Smooth muscle cell of the brain vasculature (primary cell): ENCODE results near the gene LBHD1.
"Not testable (repeated sequence)": the region's sequence is repeated elsewhere in the genome, so short reads cannot be mapped to it uniquely, and the experiment has no call there.

Experiments
- DNase-seq: peaks from one replicate; pipeline ENCODE4 v3.0.0-alpha.2; 2012; ENCODE audit warnings: low read depth, low spot score

The LBHD1 gene

DNA sequence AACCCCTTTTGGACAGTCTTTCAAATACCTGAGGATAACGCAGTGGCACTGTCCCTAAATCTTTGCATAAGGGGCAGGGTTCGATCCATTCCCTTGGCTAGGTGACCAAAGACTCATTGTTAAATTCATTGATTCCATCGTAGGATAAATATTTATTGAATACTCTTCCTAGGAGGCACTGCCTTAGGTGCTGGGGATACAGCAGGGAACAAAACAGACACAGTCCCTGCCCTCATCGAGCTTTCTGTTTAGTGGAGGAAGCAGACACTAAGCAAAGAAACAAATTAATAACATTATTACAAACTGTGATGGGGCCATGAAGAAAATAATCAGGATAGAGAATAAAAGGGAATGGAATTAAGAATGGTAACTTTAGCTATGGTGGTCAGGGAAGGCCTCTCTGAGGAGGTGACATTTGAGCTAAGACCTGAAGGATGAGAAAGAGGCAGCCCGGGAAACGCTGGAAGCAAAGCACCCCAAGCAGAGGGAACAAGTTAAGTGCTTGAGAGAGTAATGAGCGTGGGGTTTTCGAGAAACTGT, 51.0 kb downstream of the LBHD1 start:
- DNase-seq = no peak

DNA sequence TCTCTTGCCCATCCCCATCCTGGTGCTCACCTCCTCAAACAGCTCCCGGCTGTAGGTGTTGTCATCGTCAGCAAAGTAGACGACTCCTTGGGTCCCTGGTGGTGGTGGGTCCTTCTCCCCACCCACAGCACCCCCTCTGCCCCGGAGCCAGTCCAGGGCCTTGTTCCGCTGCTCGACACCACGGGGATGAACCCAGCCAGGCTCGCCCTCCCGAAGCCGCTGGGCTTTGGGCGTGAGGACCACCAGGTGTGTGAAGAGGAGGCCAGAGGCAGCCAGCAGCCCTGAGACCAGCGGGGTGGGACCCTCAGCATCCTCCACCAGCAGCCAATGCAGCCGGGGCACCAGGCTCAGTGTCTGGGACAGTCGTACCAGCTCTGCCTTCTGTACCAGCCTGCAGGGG, 55.1 kb downstream of the LBHD1 start:
- DNase-seq = not testable (repeated sequence)

DNA sequence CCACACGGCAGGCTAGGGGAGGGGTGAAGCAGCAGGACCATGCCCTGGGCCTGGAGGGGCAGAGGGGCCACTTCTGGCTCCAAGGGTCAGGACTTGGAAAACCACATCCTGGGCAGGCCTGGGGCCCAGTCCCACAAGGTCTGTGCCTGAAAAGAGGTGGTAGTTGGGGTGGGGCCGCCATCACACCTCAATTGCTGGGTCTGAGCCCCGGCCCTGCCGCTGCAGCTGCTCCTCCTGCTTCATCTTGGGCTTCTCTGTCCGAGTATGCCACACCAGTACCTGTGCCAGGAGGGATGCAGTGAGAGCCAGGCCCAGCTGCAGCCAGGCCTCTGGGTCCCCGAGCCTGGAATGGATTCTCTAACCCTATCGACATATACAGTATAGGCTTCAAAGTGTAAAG, 56.5 kb downstream of the LBHD1 start:
- DNase-seq = no peak

DNA sequence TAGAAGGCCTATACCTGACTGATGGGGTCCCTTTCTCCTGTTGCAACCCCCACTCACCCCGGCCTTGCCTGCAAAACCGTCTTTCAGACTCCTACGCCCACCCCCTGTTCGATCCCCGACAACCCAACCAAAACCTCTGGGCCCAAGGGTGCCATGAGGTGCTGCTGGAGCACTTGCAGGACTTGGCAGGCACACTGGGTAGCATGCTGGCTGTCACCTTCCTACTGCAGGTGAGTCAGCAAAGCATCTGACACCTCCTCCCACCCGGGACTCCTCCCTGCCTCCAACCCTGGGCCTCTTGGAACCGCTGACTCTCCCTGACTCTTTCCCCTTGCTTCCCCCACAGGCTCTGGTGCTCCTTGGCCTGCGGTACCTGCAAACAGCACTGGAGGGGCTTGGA, 57.8 kb downstream of the LBHD1 start:
- DNase-seq = no peak

DNA sequence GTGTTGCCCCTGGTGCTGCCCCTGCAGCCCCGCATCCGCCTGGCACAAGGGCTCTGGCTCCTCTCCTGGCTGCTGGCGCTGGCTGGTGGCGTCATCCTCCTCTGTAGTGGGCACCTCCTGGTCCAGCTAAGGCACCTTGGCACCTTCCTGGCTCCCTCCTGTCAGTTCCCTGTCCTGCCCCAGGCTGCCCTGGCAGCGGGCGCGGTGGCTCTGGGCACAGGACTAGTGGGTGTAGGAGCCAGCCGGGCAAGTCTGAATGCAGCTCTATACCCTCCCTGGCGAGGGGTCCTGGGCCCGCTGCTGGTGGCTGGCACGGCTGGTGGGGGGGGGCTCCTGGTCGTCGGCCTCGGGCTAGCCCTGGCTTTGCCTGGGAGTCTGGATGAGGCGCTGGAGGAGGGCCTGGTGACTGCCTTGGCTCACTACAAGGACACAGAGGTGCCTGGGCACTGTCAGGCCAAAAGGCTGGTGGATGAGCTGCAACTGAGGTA, 58.7 kb downstream of the LBHD1 start:
- no peak for DNase-seq
